MM.1S (cell line): ENCODE data around the gene CACNG4.
"Not testable (repeated sequence)": the region's sequence is repeated elsewhere in the genome, so short reads cannot be mapped to it uniquely, and the experiment has no call there.

ENCODE experiments used
- DNase-seq: peaks from one replicate; pipeline ENCODE4 v3.0.0-alpha.2; 2015
- H2AFZ ChIP-seq: fragments of 300-600 bp; sonication (generic); 2 replicates; pipeline ENCODE4 v1.6.0; 2016; ENCODE audit warnings: antibody characterized with exemption, low read length
- H3F3A ChIP-seq: fragments of 300-600 bp; sonication (generic); 2 replicates; pipeline ENCODE4 v1.6.1; 2016; ENCODE audit warnings: mild to moderate bottlenecking, antibody characterized with exemption, low read length, moderate library complexity, mixed read lengths; ENCODE audit not compliant: insufficient read depth
- H3K27ac ChIP-seq: fragments of 300-600 bp; sonication (generic); 2 replicates; pipeline ENCODE4 v1.5.1; 2016; ENCODE audit warnings: mild to moderate bottlenecking, low read length
- H3K27me3 ChIP-seq: fragments of 300-600 bp; sonication (generic); replicated peaks from 2 replicates; pipeline ENCODE4 v1.6.0; 2016; ENCODE audit warnings: low read length; ENCODE audit not compliant: insufficient read depth
- H3K36me3 ChIP-seq: fragments of 300-600 bp; sonication (generic); replicated peaks from 2 replicates; pipeline ENCODE4 v1.6.1; 2016; ENCODE audit warnings: mild to moderate bottlenecking, low read length, mixed read lengths; ENCODE audit not compliant: insufficient read depth
- H3K4me1 ChIP-seq: fragments of 300-600 bp; sonication (generic); 2 replicates; pipeline ENCODE4 v1.6.1; 2016; ENCODE audit warnings: low read length, mixed read lengths
- H3K4me2 ChIP-seq: fragments of 300-600 bp; sonication (generic); 2 replicates; pipeline ENCODE4 v1.6.0; 2016; ENCODE audit warnings: low read depth, low read length
- H3K4me3 ChIP-seq: fragments of 300-600 bp; sonication (generic); 2 replicates; pipeline ENCODE4 v1.5.1; 2016; ENCODE audit warnings: low read length, mixed read lengths
- H3K79me2 ChIP-seq: fragments of 300-600 bp; sonication (generic); 2 replicates; pipeline ENCODE4 v1.6.1; 2016; ENCODE audit warnings: mixed run types, low read length, mixed read lengths
- H3K9ac ChIP-seq: fragments of 300-600 bp; sonication (generic); 2 replicates; pipeline ENCODE4 v1.6.1; 2016; ENCODE audit warnings: low read length, mixed read lengths
- H3K9me2 ChIP-seq: fragments of 300-600 bp; sonication (generic); replicated peaks from 2 replicates; pipeline ENCODE4 v1.6.1; 2016; ENCODE audit warnings: mild to moderate bottlenecking, low read length, mixed read lengths; ENCODE audit not compliant: insufficient read depth
- H3K9me3 ChIP-seq: fragments of 300-600 bp; sonication (generic); replicated peaks from 2 replicates; pipeline ENCODE4 v1.6.1; 2016; ENCODE audit warnings: mild to moderate bottlenecking, low read length, mixed read lengths; ENCODE audit not compliant: insufficient read depth
- H4K20me1 ChIP-seq: fragments of 300-600 bp; sonication (generic); 2 replicates; pipeline ENCODE4 v1.6.1; 2016; ENCODE audit warnings: mild to moderate bottlenecking, low read length, moderate library complexity, mixed read lengths; ENCODE audit not compliant: insufficient read depth
- CTCF ChIP-seq: fragments of 300-600 bp; sonication (generic); IDR thresholded peaks from 2 replicates; pipeline ENCODE4 v1.5.1; 2016; ENCODE audit warnings: antibody characterized with exemption, low read length, mixed read lengths
- EZH2 ChIP-seq: fragments of 300-600 bp; sonication (generic); optimal IDR thresholded peaks from 2 replicates; pipeline ENCODE3; 2017; ENCODE audit warnings: low read depth, mild to moderate bottlenecking, antibody characterized with exemption, low read length, mixed read lengths
- EZH2phosphoT487 ChIP-seq: fragments of 300-600 bp; sonication (generic); IDR thresholded peaks from 2 replicates; pipeline ENCODE4 v1.6.1; 2018; ENCODE audit warnings: antibody characterized with exemption, low read length

The CACNG4 gene

GRCh38 chr17:66971264-66971663, 6.8 kb downstream of the CACNG4 start:
- H3K9me2 ChIP-seq, result no peaks in the 10 kb centered on the region
- H3K27ac ChIP-seq, result no peak overlapping the region
- DNase-seq, result no peak
- H3F3A ChIP-seq, result no peaks in the 10 kb centered on the region
- no peaks in the 10 kb centered on the region for H3K79me2 ChIP-seq
- no peak overlapping the region for H3K4me3 ChIP-seq
- H3K4me2 ChIP-seq, result no peak overlapping the region
- H3K36me3 ChIP-seq, result no peaks in the 10 kb centered on the region
- no peak overlapping the region for H3K9ac ChIP-seq
- peaks cover 11% of the 10 kb centered on the region for H3K4me1 ChIP-seq
- H3K27me3 ChIP-seq, result peaks cover 34% of the 10 kb centered on the region
- H2AFZ ChIP-seq, result no peak overlapping the region
- H4K20me1 ChIP-seq, result no peaks in the 10 kb centered on the region
- TF ChIP-seq EZH2, result no peak
- TF ChIP-seq CTCF, result no peak
- no peak for TF ChIP-seq EZH2phosphoT487
- no peaks in the 10 kb centered on the region for H3K9me3 ChIP-seq

- no peaks in the 10 kb centered on the region for H4K20me1 ChIP-seq
- H2AFZ ChIP-seq, result no peak overlapping the region
- peaks cover 11% of the 10 kb centered on the region for H3K4me1 ChIP-seq
- H3K9me2 ChIP-seq, result no peaks in the 10 kb centered on the region
- DNase-seq, result no peak
- TF ChIP-seq EZH2, result no peak
- no peak for TF ChIP-seq EZH2phosphoT487
- TF ChIP-seq CTCF, result no peak
- H3K4me3 ChIP-seq, result no peak overlapping the region
- H3K4me2 ChIP-seq, result no peak overlapping the region
- H3K36me3 ChIP-seq, result no peaks in the 10 kb centered on the region
- H3K9ac ChIP-seq, result no peak overlapping the region
- peaks cover 31% of the 10 kb centered on the region for H3K27me3 ChIP-seq
- no peaks in the 10 kb centered on the region for H3F3A ChIP-seq
- H3K9me3 ChIP-seq, result no peaks in the 10 kb centered on the region
- no peaks in the 10 kb centered on the region for H3K79me2 ChIP-seq
- no peak overlapping the region for H3K27ac ChIP-seq
Measured at GRCh38 chr17:66971730-66972441, 7.4 kb downstream of the CACNG4 start.

- H3K27ac ChIP-seq, H3K9ac ChIP-seq, H2AFZ ChIP-seq, H3K9me2 ChIP-seq, H3K36me3 ChIP-seq, H3K4me3 ChIP-seq, H3K9me3 ChIP-seq, H3K79me2 ChIP-seq, H3K4me2 ChIP-seq, H4K20me1 ChIP-seq, H3F3A ChIP-seq, DNase-seq: not testable (repeated sequence)
- peaks cover 31% of the 10 kb centered on the region for H3K27me3 ChIP-seq
- H3K4me1 ChIP-seq, result peaks cover 11% of the 10 kb centered on the region
Measured at GRCh38 chr17:66972442-66972830, 7.9 kb downstream of the CACNG4 start.

- no peaks in the 10 kb centered on the region for H3K9me3 ChIP-seq
- H3K36me3 ChIP-seq, result no peaks in the 10 kb centered on the region
- no peaks in the 10 kb centered on the region for H3K9me2 ChIP-seq
- H3K4me3 ChIP-seq, result no peak overlapping the region
- no peak overlapping the region for H3K27ac ChIP-seq
- H3K27me3 ChIP-seq, result peaks cover 44% of the 10 kb centered on the region
- no peak overlapping the region for H3K4me2 ChIP-seq
- DNase-seq, result no peak
- peaks cover 1% of the 10 kb centered on the region; the same call in 1 of the 2 replicates for H3K4me1 ChIP-seq
- no peaks in the 10 kb centered on the region for H4K20me1 ChIP-seq
- H3K79me2 ChIP-seq, result no peaks in the 10 kb centered on the region
- H3K9ac ChIP-seq, result no peak overlapping the region
- TF ChIP-seq EZH2phosphoT487 (no peak), EZH2 (no peak)
- no peaks in the 10 kb centered on the region for H3F3A ChIP-seq
- H2AFZ ChIP-seq, result no peak overlapping the region
Measured at GRCh38 chr17:66975188-66975587, 10.7 kb downstream of the CACNG4 start.
